Vagina (tissue), 2 donors: Measurements from ENCODE around the gene EXD3. TPM values are rescaled to one million over a fixed set of nuclear protein-coding genes. Genes with fewer than 3 reads are reported as not detected.

Experiments used
- DNase-seq, 2 donors: peaks; one replicate each; pipeline ENCODE4 v3.0.0-alpha.2; 2017; ENCODE audit errors: extremely low spot score in 2 of 2
- H3K27ac ChIP-seq: fragments of 200-600 bp; sonication (generic); one replicate; pipeline ENCODE4 v1.5.1; 2019
- H3K27me3 ChIP-seq: fragments of 200-600 bp; sonication (generic); one replicate; pipeline ENCODE4 v1.5.1; 2019
- H3K36me3 ChIP-seq, 2 donors: fragments of 200-600 bp; sonication (generic); one replicate each; pipeline ENCODE4 v1.5.1; 2017 to 2019
- H3K4me1 ChIP-seq: fragments of 200-600 bp; sonication (generic); one replicate; pipeline ENCODE4 v1.5.1; 2019
- H3K4me3 ChIP-seq, 2 donors: fragments of 200-600 bp; sonication (generic); 1 replicate in 1 of 2; 2 replicates in 1 of 2; pipeline ENCODE4 v1.5.1; 2016 to 2019
- H3K9me3 ChIP-seq: fragments of 200-600 bp; sonication (generic); one replicate; pipeline ENCODE4 v1.5.1; 2019
- CTCF ChIP-seq, 3 experiments: fragments of 450-650 bp in 2 of 3; fragments of 200-600 bp in 1 of 3; sonication (generic) in 1 of 3; IDR thresholded peaks; one replicate each; pipeline ENCODE4 v1.5.1; 2017 to 2019; ENCODE audit warnings: antibody characterized with exemption in 3 of 3, mild to moderate bottlenecking in 2 of 3, moderate library complexity in 2 of 3
- POLR2A ChIP-seq, 2 donors: fragments of 450-650 bp; IDR thresholded peaks; one replicate each; pipeline ENCODE4 v1.6.1; 2017; ENCODE audit warnings: antibody characterized with exemption in 2 of 2, mild to moderate bottlenecking in 2 of 2, moderate library complexity in 2 of 2
- POLR2AphosphoS5 ChIP-seq, 2 donors: sonication (generic); formaldehyde crosslinking; IDR thresholded peaks; one replicate each; pipeline ENCODE4 v1.9.0; 2017; ENCODE audit warnings: antibody characterized with exemption in 2 of 2, mild to moderate bottlenecking in 2 of 2, low read depth in 1 of 2; ENCODE audit not compliant: insufficient read depth in 1 of 2
- intact Hi-C: fragments of 100-400 bp; cut with DNase I; formaldehyde crosslinking; loops from one replicate; pipeline ENCODE4 v1.15.1; 2023
- total RNA-seq: library from RNA; depleted of rRNA; stranded (reverse); fragments of >200 nt; gene quantifications from one replicate; pipeline ENCODE4 v1.2.3, GENCODE V29; 2016

The EXD3 gene
- total RNA-seq, 1 donor from 2014 or later, result 35.6 TPM

DNA sequence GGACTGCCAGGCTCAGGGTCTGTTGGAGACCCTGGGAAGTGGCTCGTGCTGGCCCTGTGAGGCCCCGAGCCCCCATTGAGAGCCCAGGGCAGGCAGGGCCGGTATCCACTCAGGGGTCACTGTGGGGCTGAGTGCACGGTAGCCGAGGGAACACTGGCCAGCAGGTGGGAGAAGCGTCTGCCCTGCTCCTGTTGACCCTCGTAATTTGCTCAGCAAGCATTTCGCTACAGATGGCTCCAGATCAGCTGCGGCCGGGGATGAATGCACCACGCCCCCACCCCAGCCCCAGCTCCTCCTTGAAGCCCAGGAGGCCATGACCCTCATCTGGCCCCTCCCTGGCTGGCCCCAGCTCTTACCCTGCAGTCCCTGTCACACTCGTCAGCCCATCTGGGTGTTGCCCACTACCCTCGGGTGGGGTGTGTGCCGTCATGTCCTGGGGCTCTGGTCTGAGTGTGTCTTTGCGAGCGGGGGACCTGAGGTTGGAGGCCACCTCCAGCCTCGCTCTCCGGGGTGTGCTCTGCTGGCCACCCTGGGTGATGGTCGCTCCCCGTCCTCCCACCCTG, 114.8 kb downstream of the EXD3 start:
- Histone ChIP-seq H3K9me3 (no peaks in the 10 kb centered on the region), H3K36me3 (no peaks in the 10 kb centered on the region), H3K27me3 (no peaks in the 10 kb centered on the region), H3K4me3 (no peak overlapping the region), H3K27ac (no peak overlapping the region), H3K4me1 (peaks cover 72% of the 10 kb centered on the region)
- intact Hi-C loops, result no loop called here
- TF ChIP-seq POLR2AphosphoS5 (IDR thresholded peaks at IDR 0.05; ENCODE audit: insufficient read depth in 1 of 2, low read depth in 1 of 2) (no peak), POLR2A (IDR thresholded peaks at IDR 0.05) (no peak), CTCF (IDR thresholded peaks at IDR 0.05) (no peak)
- DNase-seq, result no peak

DNA sequence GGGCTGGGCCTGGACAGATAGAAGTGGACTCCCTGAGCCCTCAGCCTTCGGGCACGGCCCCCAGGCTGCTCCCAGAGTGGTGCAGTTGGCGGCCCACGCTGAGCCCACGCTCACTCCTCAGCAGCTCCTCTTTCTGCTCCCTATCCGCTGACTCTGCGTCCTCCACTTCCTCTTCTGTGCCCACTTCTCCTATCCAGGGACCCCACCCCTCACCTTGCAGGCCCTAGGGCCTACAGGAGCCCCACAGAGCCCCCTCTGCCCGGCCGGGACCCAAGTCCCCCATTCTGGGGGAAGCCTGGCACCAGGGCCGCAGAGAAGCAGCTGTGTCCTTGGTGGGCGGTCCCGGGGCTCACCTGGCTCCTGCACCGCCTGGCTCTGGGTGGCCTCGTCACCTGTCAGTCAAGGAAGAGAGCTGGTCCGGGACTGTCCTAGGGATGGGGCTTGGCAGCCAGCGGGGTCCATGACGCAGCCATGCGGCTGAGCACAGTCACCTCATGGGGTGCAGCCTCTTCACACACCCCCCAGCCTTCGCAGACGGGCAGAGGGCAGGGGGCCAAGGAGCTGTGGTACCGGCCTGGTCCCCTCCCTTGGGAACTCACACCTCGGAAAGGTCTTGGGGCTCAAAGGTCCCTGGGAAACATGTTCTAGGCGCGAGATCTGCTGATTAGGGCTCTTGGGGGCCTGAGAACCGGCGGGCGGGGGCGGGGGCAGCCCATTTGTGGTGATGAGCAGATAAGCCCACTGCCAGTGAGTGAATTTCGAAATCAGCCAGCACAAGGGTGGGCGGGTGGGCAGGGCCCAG, 115.5 kb downstream of the EXD3 start:
- Histone ChIP-seq H3K36me3 (no peaks in the 10 kb centered on the region), H3K4me1 (peaks cover 72% of the 10 kb centered on the region), H3K27me3 (no peaks in the 10 kb centered on the region), H3K9me3 (no peaks in the 10 kb centered on the region), H3K4me3 (no peak overlapping the region), H3K27ac (no peak overlapping the region)
- intact Hi-C loops, result no loop called here
- TF ChIP-seq POLR2AphosphoS5 (IDR thresholded peaks at IDR 0.05; ENCODE audit: insufficient read depth in 1 of 2, low read depth in 1 of 2), result no peak
- TF ChIP-seq CTCF (IDR thresholded peaks at IDR 0.05), result no peak
- no peak for TF ChIP-seq POLR2A (IDR thresholded peaks at IDR 0.05)
- DNase-seq, result no peak

- no peaks in the 10 kb centered on the region for H3K36me3 ChIP-seq
- no peaks in the 10 kb centered on the region for H3K27me3 ChIP-seq
- H3K4me1 ChIP-seq, result peaks cover 67% of the 10 kb centered on the region
- no peaks in the 10 kb centered on the region for H3K9me3 ChIP-seq
- no peak for DNase-seq
- H3K4me3 ChIP-seq, result no peak overlapping the region
- intact Hi-C loops, result no loop called here
- H3K27ac ChIP-seq, result no peak overlapping the region
- TF ChIP-seq POLR2AphosphoS5 (IDR thresholded peaks at IDR 0.05; ENCODE audit: insufficient read depth in 1 of 2, low read depth in 1 of 2) (no peak), POLR2A (IDR thresholded peaks at IDR 0.05) (no peak), CTCF (IDR thresholded peaks at IDR 0.05) (no peak)
These were observed 116.1 kb downstream of the EXD3 start for GRCh38 chr9:137306850-137307254.

DNA sequence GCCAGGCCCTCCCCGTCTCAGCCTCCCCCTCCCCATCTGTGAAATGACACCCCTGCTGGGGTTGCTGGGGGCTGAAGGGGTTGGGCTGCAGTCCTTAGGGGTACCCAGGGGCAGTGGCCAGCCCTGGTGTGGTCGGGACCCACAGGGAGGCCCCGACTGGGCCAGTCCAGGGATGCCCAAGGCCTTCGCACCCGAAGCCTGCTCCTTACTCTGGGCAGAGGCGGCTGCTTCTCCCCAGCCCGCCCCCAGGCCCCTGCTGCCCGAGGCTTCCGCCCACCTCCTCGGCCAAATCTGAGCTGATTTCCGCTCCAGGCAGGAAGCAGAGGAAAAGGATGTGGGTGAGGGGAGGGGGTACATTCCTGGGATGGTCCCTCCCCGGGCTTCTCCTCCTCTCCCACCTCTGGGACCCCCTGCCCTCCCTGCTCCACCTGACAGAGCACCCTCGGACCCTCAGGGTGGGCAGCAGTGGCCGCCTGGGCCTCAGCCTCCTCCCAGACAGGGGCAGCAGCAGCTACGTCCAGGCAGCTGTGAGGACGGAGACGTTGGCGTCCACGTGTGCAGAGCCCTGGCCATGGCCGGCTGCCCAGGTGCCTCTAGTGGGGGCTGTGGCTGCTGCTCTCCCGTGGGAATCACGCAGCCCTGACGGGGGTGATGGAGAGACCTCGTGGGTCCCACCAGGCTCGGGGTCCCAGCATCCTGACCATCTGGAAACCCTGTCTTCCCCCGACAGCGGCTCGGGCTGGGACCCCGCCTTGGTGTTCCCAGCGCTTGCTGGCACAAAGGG, 116.7 kb downstream of the EXD3 start:
- intact Hi-C loops, result no loop called here
- TF ChIP-seq CTCF (IDR thresholded peaks at IDR 0.05), result no peak
- no peak for TF ChIP-seq POLR2A (IDR thresholded peaks at IDR 0.05)
- TF ChIP-seq POLR2AphosphoS5 (IDR thresholded peaks at IDR 0.05; ENCODE audit: insufficient read depth in 1 of 2, low read depth in 1 of 2), result no peak
- H3K4me1 ChIP-seq, result peaks cover 64% of the 10 kb centered on the region
- DNase-seq, result no peak
- H3K27ac ChIP-seq, result peak overlapping the region; percentile 76
- H3K9me3 ChIP-seq, result no peaks in the 10 kb centered on the region
- H3K36me3 ChIP-seq, result no peaks in the 10 kb centered on the region
- no peaks in the 10 kb centered on the region for H3K27me3 ChIP-seq
- H3K4me3 ChIP-seq, result peak overlapping the region in 1 of 2 donors; percentile 3
